ENCODE data around the gene FBH1.

DNA sequence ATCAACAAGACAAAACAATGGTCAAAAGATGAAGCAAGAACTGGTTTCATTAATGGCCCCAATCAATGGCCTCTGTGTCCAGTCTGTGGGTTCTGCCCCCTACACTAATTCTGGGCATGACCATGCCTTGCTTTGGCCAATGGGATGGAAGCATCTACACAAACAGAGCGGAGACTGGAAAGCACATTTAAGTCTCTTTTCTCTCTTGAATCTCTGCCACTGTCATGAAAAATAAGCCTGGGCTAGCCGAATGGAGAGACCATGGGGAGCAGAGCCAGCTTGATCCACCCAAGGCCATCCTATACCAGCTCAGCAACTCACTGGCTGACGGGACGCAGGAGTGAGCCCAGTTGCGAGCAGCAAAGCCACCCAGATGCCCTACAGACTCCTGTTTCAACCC is 31.2 kb upstream of the FBH1 start:
- TF ChIP-seq TCF7L2 (IDR thresholded peaks at IDR 0.05; ENCODE audit: low read depth, low read length) (no peak), POLR2AphosphoS5 (IDR thresholded peaks at IDR 0.05; ENCODE audit: low read depth, low read length) (no peak)
- TF ChIP-seq, protein P1, sequence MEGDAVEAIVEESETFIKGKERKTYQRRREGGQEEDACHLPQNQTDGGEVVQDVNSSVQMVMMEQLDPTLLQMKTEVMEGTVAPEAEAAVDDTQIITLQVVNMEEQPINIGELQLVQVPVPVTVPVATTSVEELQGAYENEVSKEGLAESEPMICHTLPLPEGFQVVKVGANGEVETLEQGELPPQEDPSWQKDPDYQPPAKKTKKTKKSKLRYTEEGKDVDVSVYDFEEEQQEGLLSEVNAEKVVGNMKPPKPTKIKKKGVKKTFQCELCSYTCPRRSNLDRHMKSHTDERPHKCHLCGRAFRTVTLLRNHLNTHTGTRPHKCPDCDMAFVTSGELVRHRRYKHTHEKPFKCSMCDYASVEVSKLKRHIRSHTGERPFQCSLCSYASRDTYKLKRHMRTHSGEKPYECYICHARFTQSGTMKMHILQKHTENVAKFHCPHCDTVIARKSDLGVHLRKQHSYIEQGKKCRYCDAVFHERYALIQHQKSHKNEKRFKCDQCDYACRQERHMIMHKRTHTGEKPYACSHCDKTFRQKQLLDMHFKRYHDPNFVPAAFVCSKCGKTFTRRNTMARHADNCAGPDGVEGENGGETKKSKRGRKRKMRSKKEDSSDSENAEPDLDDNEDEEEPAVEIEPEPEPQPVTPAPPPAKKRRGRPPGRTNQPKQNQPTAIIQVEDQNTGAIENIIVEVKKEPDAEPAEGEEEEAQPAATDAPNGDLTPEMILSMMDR (IDR thresholded peaks at IDR 0.05) = no peak
